ENCODE measurements around the gene TGFBR2. TPM values are rescaled to one million over a fixed set of nuclear protein-coding genes. Genes with fewer than 3 reads are reported as not detected.

Gene TGFBR2
- total and polyA plus RNA-seq, 10 of the 15 experiments (the other 5 are each of a cell fraction or from before 2014, with no cell fraction given): 0.02 to 0.98 (median 0.18) TPM; not detected in 1

DNA sequence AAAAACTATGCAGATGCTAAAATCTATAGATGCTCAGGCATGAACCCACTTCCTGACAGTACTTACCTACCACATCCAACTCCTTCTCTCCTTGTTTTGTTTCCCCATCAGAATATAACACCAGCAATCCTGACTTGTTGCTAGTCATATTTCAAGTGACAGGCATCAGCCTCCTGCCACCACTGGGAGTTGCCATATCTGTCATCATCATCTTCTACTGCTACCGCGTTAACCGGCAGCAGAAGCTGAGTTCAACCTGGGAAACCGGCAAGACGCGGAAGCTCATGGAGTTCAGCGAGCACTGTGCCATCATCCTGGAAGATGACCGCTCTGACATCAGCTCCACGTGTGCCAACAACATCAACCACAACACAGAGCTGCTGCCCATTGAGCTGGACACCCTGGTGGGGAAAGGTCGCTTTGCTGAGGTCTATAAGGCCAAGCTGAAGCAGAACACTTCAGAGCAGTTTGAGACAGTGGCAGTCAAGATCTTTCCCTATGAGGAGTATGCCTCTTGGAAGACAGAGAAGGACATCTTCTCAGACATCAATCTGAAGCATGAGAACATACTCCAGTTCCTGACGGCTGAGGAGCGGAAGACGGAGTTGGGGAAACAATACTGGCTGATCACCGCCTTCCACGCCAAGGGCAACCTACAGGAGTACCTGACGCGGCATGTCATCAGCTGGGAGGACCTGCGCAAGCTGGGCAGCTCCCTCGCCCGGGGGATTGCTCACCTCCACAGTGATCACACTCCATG, 65.3 kb downstream of the TGFBR2 start (continued):
- TF ChIP-seq, protein P1, sequence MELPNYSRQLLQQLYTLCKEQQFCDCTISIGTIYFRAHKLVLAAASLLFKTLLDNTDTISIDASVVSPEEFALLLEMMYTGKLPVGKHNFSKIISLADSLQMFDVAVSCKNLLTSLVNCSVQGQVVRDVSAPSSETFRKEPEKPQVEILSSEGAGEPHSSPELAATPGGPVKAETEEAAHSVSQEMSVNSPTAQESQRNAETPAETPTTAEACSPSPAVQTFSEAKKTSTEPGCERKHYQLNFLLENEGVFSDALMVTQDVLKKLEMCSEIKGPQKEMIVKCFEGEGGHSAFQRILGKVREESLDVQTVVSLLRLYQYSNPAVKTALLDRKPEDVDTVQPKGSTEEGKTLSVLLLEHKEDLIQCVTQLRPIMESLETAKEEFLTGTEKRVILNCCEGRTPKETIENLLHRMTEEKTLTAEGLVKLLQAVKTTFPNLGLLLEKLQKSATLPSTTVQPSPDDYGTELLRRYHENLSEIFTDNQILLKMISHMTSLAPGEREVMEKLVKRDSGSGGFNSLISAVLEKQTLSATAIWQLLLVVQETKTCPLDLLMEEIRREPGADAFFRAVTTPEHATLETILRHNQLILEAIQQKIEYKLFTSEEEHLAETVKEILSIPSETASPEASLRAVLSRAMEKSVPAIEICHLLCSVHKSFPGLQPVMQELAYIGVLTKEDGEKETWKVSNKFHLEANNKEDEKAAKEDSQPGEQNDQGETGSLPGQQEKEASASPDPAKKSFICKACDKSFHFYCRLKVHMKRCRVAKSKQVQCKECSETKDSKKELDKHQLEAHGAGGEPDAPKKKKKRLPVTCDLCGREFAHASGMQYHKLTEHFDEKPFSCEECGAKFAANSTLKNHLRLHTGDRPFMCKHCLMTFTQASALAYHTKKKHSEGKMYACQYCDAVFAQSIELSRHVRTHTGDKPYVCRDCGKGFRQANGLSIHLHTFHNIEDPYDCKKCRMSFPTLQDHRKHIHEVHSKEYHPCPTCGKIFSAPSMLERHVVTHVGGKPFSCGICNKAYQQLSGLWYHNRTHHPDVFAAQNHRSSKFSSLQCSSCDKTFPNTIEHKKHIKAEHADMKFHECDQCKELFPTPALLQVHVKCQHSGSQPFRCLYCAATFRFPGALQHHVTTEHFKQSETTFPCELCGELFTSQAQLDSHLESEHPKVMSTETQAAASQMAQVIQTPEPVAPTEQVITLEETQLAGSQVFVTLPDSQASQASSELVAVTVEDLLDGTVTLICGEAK (IDR thresholded peaks at IDR 0.05; ENCODE audit: borderline replicate concordance): no peak
- no peak for TF ChIP-seq TBL1XR1 (IDR thresholded peaks at IDR 0.05; ENCODE audit: low read depth, low read length)
- TF ChIP-seq, protein P2, sequence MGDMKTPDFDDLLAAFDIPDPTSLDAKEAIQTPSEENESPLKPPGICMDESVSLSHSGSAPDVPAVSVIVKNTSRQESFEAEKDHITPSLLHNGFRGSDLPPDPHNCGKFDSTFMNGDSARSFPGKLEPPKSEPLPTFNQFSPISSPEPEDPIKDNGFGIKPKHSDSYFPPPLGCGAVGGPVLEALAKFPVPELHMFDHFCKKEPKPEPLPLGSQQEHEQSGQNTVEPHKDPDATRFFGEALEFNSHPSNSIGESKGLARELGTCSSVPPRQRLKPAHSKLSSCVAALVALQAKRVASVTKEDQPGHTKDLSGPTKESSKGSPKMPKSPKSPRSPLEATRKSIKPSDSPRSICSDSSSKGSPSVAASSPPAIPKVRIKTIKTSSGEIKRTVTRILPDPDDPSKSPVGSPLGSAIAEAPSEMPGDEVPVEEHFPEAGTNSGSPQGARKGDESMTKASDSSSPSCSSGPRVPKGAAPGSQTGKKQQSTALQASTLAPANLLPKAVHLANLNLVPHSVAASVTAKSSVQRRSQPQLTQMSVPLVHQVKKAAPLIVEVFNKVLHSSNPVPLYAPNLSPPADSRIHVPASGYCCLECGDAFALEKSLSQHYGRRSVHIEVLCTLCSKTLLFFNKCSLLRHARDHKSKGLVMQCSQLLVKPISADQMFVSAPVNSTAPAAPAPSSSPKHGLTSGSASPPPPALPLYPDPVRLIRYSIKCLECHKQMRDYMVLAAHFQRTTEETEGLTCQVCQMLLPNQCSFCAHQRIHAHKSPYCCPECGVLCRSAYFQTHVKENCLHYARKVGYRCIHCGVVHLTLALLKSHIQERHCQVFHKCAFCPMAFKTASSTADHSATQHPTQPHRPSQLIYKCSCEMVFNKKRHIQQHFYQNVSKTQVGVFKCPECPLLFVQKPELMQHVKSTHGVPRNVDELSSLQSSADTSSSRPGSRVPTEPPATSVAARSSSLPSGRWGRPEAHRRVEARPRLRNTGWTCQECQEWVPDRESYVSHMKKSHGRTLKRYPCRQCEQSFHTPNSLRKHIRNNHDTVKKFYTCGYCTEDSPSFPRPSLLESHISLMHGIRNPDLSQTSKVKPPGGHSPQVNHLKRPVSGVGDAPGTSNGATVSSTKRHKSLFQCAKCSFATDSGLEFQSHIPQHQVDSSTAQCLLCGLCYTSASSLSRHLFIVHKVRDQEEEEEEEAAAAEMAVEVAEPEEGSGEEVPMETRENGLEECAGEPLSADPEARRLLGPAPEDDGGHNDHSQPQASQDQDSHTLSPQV (IDR thresholded peaks at IDR 0.05): no peak
